Ovary (tissue), 3 donors: ENCODE measurements around the gene HSPA12A.

Experiments
- CTCF ChIP-seq, 3 donors: fragments of 450-650 bp in 2 of 3; fragments of 200-600 bp in 1 of 3; IDR thresholded peaks; one replicate each; pipeline versions ENCODE4 v1.5.1 to v1.8.0; 2016 to 2022; ENCODE audit warnings: antibody characterized with exemption in 3 of 3, mild to moderate bottlenecking in 1 of 3
- EP300 ChIP-seq: sonication (generic); formaldehyde crosslinking; IDR thresholded peaks from one replicate; pipeline ENCODE4 v1.6.1; 2017; ENCODE audit warnings: antibody characterized with exemption
- POLR2A ChIP-seq: fragments of 450-650 bp; IDR thresholded peaks from one replicate; pipeline ENCODE4 v1.6.1; 2017; ENCODE audit warnings: antibody characterized with exemption, mild to moderate bottlenecking, moderate library complexity
- donor health status: DM: no; HTN: no; CAD: no.

GRCh38 chr10:116713846-116714245 lies 28.5 kb downstream of the HSPA12A start:
- TF ChIP-seq CTCF (IDR thresholded peaks at IDR 0.05) (no peak), POLR2A (no peak), EP300 (no peak)
